NT2/D1 (cell line): ENCODE data around the gene NAALADL2.

Source experiments
- SUZ12 ChIP-seq: IDR thresholded peaks from 2 replicates; pipeline ENCODE4 v1.6.1; 2011; ENCODE audit not compliant: insufficient read length, insufficient read depth; ENCODE audit errors: extremely low read depth
- YY1 ChIP-seq: IDR thresholded peaks from 2 replicates; pipeline ENCODE4 v1.6.1; 2011; ENCODE audit not compliant: insufficient read length, insufficient read depth
- ZNF274 ChIP-seq: IDR thresholded peaks from 2 replicates; pipeline ENCODE4 v1.6.1; 2011; ENCODE audit warnings: mild to moderate bottlenecking, low read depth, low read length

DNA sequence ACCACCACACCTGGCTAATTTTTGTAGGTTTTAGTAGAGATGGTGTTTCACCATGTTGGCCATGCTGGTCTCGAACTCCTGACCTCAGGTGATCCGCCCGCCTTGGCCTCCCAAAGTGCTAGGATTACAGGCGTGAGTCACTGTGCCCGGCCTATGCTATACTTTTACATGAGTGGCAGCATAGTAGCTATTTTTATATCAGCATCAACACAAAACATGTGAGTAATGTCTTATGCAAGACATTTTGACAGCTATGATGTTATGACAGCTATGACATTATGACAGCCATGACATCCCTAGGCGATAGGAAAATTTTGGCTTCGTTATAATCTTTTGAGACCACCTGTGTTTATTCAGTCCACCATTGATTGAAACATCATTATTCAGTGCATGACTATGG is 4.1 kb upstream of the NAALADL2 start:
- TF ChIP-seq ZNF274 (no peak), YY1 (no peak), SUZ12 (no peak)
